ENCODE data around the gene PPP6R2.

GRCh38 chr22:50401907-50402306 is 58.8 kb downstream of the PPP6R2 start:
- no peak for TF ChIP-seq POLR2A (IDR thresholded peaks at IDR 0.05)
- no peak for TF ChIP-seq CTCF (IDR thresholded peaks at IDR 0.05)
